Measurements from ENCODE around the gene STX8.
A peak's percentile ranks its signal among the peaks of the same experiment; 100 is the strongest.

The STX8 gene

GRCh38 chr17:9529033-9529700 lies 46.5 kb downstream of the STX8 start:
- DNase-seq (ENCODE audit: low read depth), result peak; percentile 44
- Histone ChIP-seq H3K9ac (ENCODE audit: low read length) (no peak overlapping the region), H3K36me3 (ENCODE audit: control insufficient read depth, insufficient read depth, low read length, severe bottlenecking) (no peaks in the 10 kb centered on the region), H3K9me3 (ENCODE audit: control insufficient read depth, low read length) (no peaks in the 10 kb centered on the region), H3K27me3 (replicated peaks; ENCODE audit: control insufficient read depth, insufficient read depth, low read length) (no peaks in the 10 kb centered on the region), H3K4me3 (ENCODE audit: low read length) (no peak overlapping the region), H3K4me1 (ENCODE audit: control insufficient read depth, insufficient read depth, low read length) (no peaks in the 10 kb centered on the region)

DNA sequence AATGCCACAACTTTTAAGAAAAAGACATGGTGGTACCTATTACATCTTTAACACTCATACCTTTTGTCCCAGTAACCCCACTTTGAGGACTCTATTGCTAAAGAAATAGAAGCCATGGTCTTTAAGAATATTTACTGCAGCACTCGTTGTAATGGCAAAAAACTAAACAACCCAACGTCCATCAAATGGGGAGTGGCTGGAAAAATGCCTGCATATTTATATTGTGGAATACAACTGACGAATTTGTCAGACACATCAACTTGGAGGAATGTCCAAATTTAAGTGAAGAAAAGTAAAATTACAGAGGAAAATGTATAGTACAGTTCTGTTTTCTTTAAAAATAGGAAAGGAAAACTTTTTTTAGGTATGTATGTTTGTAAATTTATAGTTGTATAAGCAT lies 47.8 kb downstream of the STX8 start:
- Histone ChIP-seq H3K4me3 (ENCODE audit: low read length) (no peak overlapping the region), H3K4me1 (ENCODE audit: control insufficient read depth, insufficient read depth, low read length) (no peaks in the 10 kb centered on the region), H3K36me3 (ENCODE audit: control insufficient read depth, insufficient read depth, low read length, severe bottlenecking) (no peaks in the 10 kb centered on the region), H3K9ac (ENCODE audit: low read length) (no peak overlapping the region), H3K27me3 (replicated peaks; ENCODE audit: control insufficient read depth, insufficient read depth, low read length) (no peaks in the 10 kb centered on the region), H3K9me3 (ENCODE audit: control insufficient read depth, low read length) (no peaks in the 10 kb centered on the region)
- no peak for DNase-seq (ENCODE audit: low read depth)

GRCh38 chr17:9522074-9522473 lies 53.5 kb downstream of the STX8 start:
- Histone ChIP-seq H3K27me3 (replicated peaks; ENCODE audit: control insufficient read depth, insufficient read depth, low read length) (no peaks in the 10 kb centered on the region), H3K4me3 (ENCODE audit: low read length) (no peak overlapping the region), H3K9ac (ENCODE audit: low read length) (no peak overlapping the region), H3K36me3 (ENCODE audit: control insufficient read depth, insufficient read depth, low read length, severe bottlenecking) (no peaks in the 10 kb centered on the region), H3K9me3 (ENCODE audit: control insufficient read depth, low read length) (no peaks in the 10 kb centered on the region), H3K4me1 (ENCODE audit: control insufficient read depth, insufficient read depth, low read length) (peaks cover 15% of the 10 kb centered on the region)
- peak; percentile 83 for DNase-seq (ENCODE audit: low read depth)

DNA sequence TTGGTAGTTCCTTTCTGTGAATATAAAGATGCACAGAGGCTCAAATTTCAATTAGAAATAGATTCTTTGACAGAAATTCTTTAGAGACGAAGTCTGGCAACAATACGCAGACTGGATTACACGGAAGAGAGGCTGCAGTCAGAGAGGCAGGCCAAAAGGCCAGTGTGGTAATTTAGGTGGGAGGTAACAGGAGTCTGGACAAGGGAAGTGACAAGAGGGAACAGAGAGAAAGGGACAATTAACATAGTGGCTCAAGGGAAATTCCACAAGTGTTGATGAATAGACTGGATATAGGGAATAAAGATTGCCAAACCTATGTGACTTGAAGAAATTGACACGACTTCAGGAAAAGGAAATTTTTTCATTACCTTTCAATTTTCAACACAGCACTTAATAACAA lies 54.6 kb downstream of the STX8 start:
- Histone ChIP-seq H3K9ac (ENCODE audit: low read length) (peak overlapping the region; percentile 35), H3K4me3 (ENCODE audit: low read length) (no peak overlapping the region)
- DNase-seq (ENCODE audit: low read depth), result no peak

DNA sequence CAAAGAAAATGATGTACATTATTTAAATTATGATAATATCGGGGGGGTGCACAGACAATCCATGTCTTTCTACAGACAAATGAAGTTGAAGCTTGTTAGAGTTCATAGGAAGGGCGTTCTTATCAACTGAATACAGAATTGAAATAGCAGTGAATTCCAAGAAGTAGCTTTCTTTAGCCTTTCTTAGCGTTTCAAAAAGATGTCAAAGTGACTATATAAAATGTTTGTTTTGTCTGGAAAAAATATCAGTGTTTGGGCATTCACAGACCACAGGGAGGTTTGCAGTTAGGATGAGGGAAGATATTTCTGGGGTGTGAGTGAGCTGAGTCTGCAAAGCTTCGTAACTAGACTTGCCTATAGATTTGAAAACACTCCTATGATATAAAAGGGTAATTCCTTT lies 55.0 kb downstream of the STX8 start:
- DNase-seq (ENCODE audit: low read depth), result no peak
- Histone ChIP-seq H3K4me3 (ENCODE audit: low read length) (no peak overlapping the region), H3K36me3 (ENCODE audit: control insufficient read depth, insufficient read depth, low read length, severe bottlenecking) (no peaks in the 10 kb centered on the region), H3K4me1 (ENCODE audit: control insufficient read depth, insufficient read depth, low read length) (peaks cover 15% of the 10 kb centered on the region), H3K9me3 (ENCODE audit: control insufficient read depth, low read length) (no peaks in the 10 kb centered on the region), H3K27me3 (replicated peaks; ENCODE audit: control insufficient read depth, insufficient read depth, low read length) (no peaks in the 10 kb centered on the region), H3K9ac (ENCODE audit: low read length) (peak overlapping the region; percentile 35)

More for the DNA sequence above, 54.6 kb downstream of the STX8 start:
- Histone ChIP-seq H3K27me3 (replicated peaks; ENCODE audit: control insufficient read depth, insufficient read depth, low read length) (no peaks in the 10 kb centered on the region), H3K36me3 (ENCODE audit: control insufficient read depth, insufficient read depth, low read length, severe bottlenecking) (no peaks in the 10 kb centered on the region), H3K4me1 (ENCODE audit: control insufficient read depth, insufficient read depth, low read length) (peaks cover 15% of the 10 kb centered on the region), H3K9me3 (ENCODE audit: control insufficient read depth, low read length) (no peaks in the 10 kb centered on the region)

DNA sequence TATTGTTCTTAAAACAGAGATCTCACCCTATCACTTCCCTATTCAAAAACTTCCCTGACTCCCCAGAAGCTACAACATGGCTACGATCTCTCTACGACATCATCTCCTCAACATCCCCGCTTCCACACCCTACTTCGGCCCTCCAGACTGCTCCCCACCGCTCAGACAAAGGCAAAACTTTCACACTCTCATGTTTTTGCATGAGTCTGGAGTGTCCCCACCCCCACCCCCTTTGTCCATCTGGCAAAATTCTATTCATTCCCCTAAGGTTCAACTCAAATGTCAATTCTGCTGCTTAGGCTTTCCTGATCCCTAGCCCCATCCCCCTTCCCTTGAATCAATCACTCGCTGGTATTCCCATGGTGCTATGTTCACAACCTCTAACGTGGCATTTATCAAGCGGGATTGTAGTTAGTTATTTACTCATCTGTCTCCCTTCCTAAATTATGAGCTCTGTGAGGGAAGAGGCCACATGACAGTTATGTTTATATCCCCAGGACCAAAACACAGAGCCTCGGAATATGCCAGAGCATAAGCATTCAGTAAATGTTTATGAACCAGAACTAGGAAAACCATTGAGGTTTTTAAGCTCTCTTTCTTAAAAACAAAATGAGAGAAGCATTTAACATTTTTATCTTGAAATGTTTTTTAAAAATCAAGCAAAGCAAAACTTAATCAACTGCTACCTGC lies 55.9 kb downstream of the STX8 start:
- no peaks in the 10 kb centered on the region for H3K36me3 ChIP-seq (ENCODE audit: control insufficient read depth, insufficient read depth, low read length, severe bottlenecking)
- no peak overlapping the region for H3K4me3 ChIP-seq (ENCODE audit: low read length)
- DNase-seq (ENCODE audit: low read depth), result no peak
- H3K27me3 ChIP-seq (replicated peaks; ENCODE audit: control insufficient read depth, insufficient read depth, low read length), result no peaks in the 10 kb centered on the region
- H3K9ac ChIP-seq (ENCODE audit: low read length), result no peak overlapping the region
- H3K4me1 ChIP-seq (ENCODE audit: control insufficient read depth, insufficient read depth, low read length), result peaks cover 15% of the 10 kb centered on the region
- H3K9me3 ChIP-seq (ENCODE audit: control insufficient read depth, low read length), result no peaks in the 10 kb centered on the region

GRCh38 chr17:9517396-9517795 lies 58.2 kb downstream of the STX8 start:
- Histone ChIP-seq H3K36me3 (ENCODE audit: control insufficient read depth, insufficient read depth, low read length, severe bottlenecking) (no peaks in the 10 kb centered on the region), H3K27me3 (replicated peaks; ENCODE audit: control insufficient read depth, insufficient read depth, low read length) (no peaks in the 10 kb centered on the region), H3K4me3 (ENCODE audit: low read length) (no peak overlapping the region), H3K4me1 (ENCODE audit: control insufficient read depth, insufficient read depth, low read length) (peaks cover 15% of the 10 kb centered on the region), H3K9me3 (ENCODE audit: control insufficient read depth, low read length) (no peaks in the 10 kb centered on the region), H3K9ac (ENCODE audit: low read length) (no peak overlapping the region)
- no peak for DNase-seq (ENCODE audit: low read depth)

DNA sequence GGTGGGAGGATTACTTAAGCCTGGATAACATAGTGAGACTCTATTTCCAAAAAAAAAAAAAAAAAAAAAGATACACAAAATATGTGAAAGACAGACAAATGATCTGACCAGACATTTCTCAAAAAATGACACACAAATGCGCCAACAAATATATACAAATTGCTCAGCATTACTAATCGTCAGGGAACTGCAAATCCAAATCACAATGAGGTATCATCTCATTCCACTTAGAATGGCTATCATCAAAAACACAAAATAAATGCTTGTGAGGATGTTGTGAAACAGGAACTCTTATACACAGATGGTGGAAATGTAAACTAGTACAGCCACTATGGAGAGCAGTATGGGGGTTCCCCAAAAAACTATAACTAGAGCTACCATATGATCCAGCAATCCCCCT lies 62.4 kb downstream of the STX8 start:
- Histone ChIP-seq H3K4me3 (ENCODE audit: low read length) (no peak overlapping the region), H3K27me3 (replicated peaks; ENCODE audit: control insufficient read depth, insufficient read depth, low read length) (no peaks in the 10 kb centered on the region), H3K9ac (ENCODE audit: low read length) (no peak overlapping the region), H3K4me1 (ENCODE audit: control insufficient read depth, insufficient read depth, low read length) (no peaks in the 10 kb centered on the region), H3K36me3 (ENCODE audit: control insufficient read depth, insufficient read depth, low read length, severe bottlenecking) (no peaks in the 10 kb centered on the region), H3K9me3 (ENCODE audit: control insufficient read depth, low read length) (peaks cover 6% of the 10 kb centered on the region)
- no peak for DNase-seq (ENCODE audit: low read depth)

- no peaks in the 10 kb centered on the region for H3K4me1 ChIP-seq (ENCODE audit: control insufficient read depth, insufficient read depth, low read length)
- H3K4me3 ChIP-seq (ENCODE audit: low read length), result no peak overlapping the region
- H3K9ac ChIP-seq (ENCODE audit: low read length), result no peak overlapping the region
- DNase-seq (ENCODE audit: low read depth), result peak; percentile 29
- H3K27me3 ChIP-seq (replicated peaks; ENCODE audit: control insufficient read depth, insufficient read depth, low read length), result no peaks in the 10 kb centered on the region
- H3K36me3 ChIP-seq (ENCODE audit: control insufficient read depth, insufficient read depth, low read length, severe bottlenecking), result no peaks in the 10 kb centered on the region
- H3K9me3 ChIP-seq (ENCODE audit: control insufficient read depth, low read length), result peaks cover 12% of the 10 kb centered on the region
Measured at GRCh38 chr17:9512323-9513168, 63.1 kb downstream of the STX8 start.

GRCh38 chr17:9509236-9509816 lies 66.3 kb downstream of the STX8 start:
- Histone ChIP-seq H3K27me3 (replicated peaks; ENCODE audit: control insufficient read depth, insufficient read depth, low read length) (no peaks in the 10 kb centered on the region), H3K9ac (ENCODE audit: low read length) (no peak overlapping the region), H3K36me3 (ENCODE audit: control insufficient read depth, insufficient read depth, low read length, severe bottlenecking) (no peaks in the 10 kb centered on the region), H3K4me1 (ENCODE audit: control insufficient read depth, insufficient read depth, low read length) (no peaks in the 10 kb centered on the region), H3K4me3 (ENCODE audit: low read length) (no peak overlapping the region), H3K9me3 (ENCODE audit: control insufficient read depth, low read length) (peaks cover 12% of the 10 kb centered on the region)
- DNase-seq (ENCODE audit: low read depth), result no peak

GRCh38 chr17:9499041-9499440 lies 76.6 kb downstream of the STX8 start:
- no peak overlapping the region for H3K9ac ChIP-seq (ENCODE audit: low read length)
- H3K9me3 ChIP-seq (ENCODE audit: control insufficient read depth, low read length), result no peaks in the 10 kb centered on the region
- no peak for DNase-seq (ENCODE audit: low read depth)
- H3K27me3 ChIP-seq (replicated peaks; ENCODE audit: control insufficient read depth, insufficient read depth, low read length), result no peaks in the 10 kb centered on the region
- no peak overlapping the region for H3K4me3 ChIP-seq (ENCODE audit: low read length)
- H3K4me1 ChIP-seq (ENCODE audit: control insufficient read depth, insufficient read depth, low read length), result no peaks in the 10 kb centered on the region
- H3K36me3 ChIP-seq (ENCODE audit: control insufficient read depth, insufficient read depth, low read length, severe bottlenecking), result peaks cover 11% of the 10 kb centered on the region

Measured in adipocyte (in vitro differentiated cells).